Measurements from ENCODE around the gene TUBA1C. TPM values are rescaled to one million over a fixed set of nuclear protein-coding genes. Genes with fewer than 3 reads are reported as not detected.

The TUBA1C gene
- total and polyA plus RNA-seq, 10 of the 15 experiments (the other 5 are each of a cell fraction or from before 2014, with no cell fraction given), result 285 to 1,003 (median 441) TPM

- Histone ChIP-seq H3K27me3 (replicated peaks in 1 of 2; ENCODE audit: control insufficient read depth in 2 of 2, insufficient read depth in 2 of 2, low read length in 1 of 2) (no peaks in the 10 kb centered on the region), H3K4me3 (no peak overlapping the region), H3K9me3 (replicated peaks; ENCODE audit: control insufficient read depth, insufficient read depth, low read length) (no peaks in the 10 kb centered on the region), H3K4me1 (ENCODE audit: control insufficient read depth, insufficient read depth, low read length) (no peaks in the 10 kb centered on the region), H2AFZ (ENCODE audit: control insufficient read depth, low read depth, low read length) (no peak overlapping the region), H4K20me1 (ENCODE audit: control insufficient read depth, insufficient read depth) (no peaks in the 10 kb centered on the region), H3K79me2 (ENCODE audit: control insufficient read depth, insufficient read depth, low read length) (no peaks in the 10 kb centered on the region), H3K9ac (ENCODE audit: control insufficient read depth, insufficient read depth, low read length) (no peak overlapping the region), H3K36me3 (ENCODE audit: control insufficient read depth in 2 of 2, insufficient read depth in 2 of 2, low read length in 1 of 2) (no peaks in the 10 kb centered on the region), H3K4me2 (ENCODE audit: control insufficient read depth, insufficient read depth) (no peak overlapping the region), H3K27ac (ENCODE audit: control insufficient read depth, insufficient read depth) (no peak overlapping the region)
- SMC1A ChIA-PET (ENCODE audit: uncharacterized antibody, unreplicated experiment), result interaction anchor here (1.1 kb wide), 1 partner anchor 21 kb away, joined by 3 read pairs; no protein-coding TSS in a partner anchor
- DNase-seq (ENCODE audit: low read depth, low spot score) (no peak), ATAC-seq (no peak), FAIRE-seq (no peak)
- 18% methylated on average over 4 of the region's 4 CpGs for WGBS (ENCODE audit: insufficient coverage, insufficient replicate concordance, low lambda C conversion rate, missing lambda C conversion rate)
- no peak for TF ChIP-seq ZZZ3 (IDR thresholded peaks at IDR 0.05; ENCODE audit: control insufficient read depth, insufficient read length, low read depth)
- TF ChIP-seq NFYB (IDR thresholded peaks at IDR 0.05; ENCODE audit: insufficient read depth, low read depth, low read length), result no peak
- TF ChIP-seq, protein P1, sequence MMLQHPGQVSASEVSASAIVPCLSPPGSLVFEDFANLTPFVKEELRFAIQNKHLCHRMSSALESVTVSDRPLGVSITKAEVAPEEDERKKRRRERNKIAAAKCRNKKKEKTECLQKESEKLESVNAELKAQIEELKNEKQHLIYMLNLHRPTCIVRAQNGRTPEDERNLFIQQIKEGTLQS (IDR thresholded peaks at IDR 0.05; ENCODE audit: borderline replicate concordance, extremely low read depth, low read depth, low read length), result no peak
- TF ChIP-seq TARDBP (IDR thresholded peaks at IDR 0.05; ENCODE audit: borderline replicate concordance), result no peak
- TF ChIP-seq SUZ12 (IDR thresholded peaks at IDR 0.05; ENCODE audit: unreplicated experiment), result no peak
- TF ChIP-seq RELA (IDR thresholded peaks at IDR 0.05; ENCODE audit: borderline replicate concordance, partially characterized antibody), result no peak
- no peak for TF ChIP-seq FOXM1 (IDR thresholded peaks at IDR 0.05; ENCODE audit: low read depth, low read length)
- TF ChIP-seq ZBED1 (IDR thresholded peaks at IDR 0.05; ENCODE audit: borderline replicate concordance), result no peak
- TF ChIP-seq HDAC2 (IDR thresholded peaks at IDR 0.05), result no peak
- no peak for TF ChIP-seq E2F8 (IDR thresholded peaks at IDR 0.05; ENCODE audit: low read depth, partially characterized antibody)
- no peak for TF ChIP-seq CEBPZ (IDR thresholded peaks at IDR 0.05; ENCODE audit: low read depth, low read length)
- no peak for TF ChIP-seq MTA2 (IDR thresholded peaks at IDR 0.05; ENCODE audit: low read depth)
- TF ChIP-seq RCOR1 (conservative IDR thresholded peaks at IDR 0.05; ENCODE audit: low read depth, low read length), result no peak
- TF ChIP-seq CHD4 (IDR thresholded peaks at IDR 0.05), result no peak
- no peak for TF ChIP-seq LARP7 (IDR thresholded peaks at IDR 0.05)
- POLR2A ChIA-PET, result no interaction called here
- no TSS peak for BruUV-seq (replicated peaks)
- CTCF ChIA-PET, result interaction anchor here (2.4 kb wide), 1 partner anchor 11 kb away, joined by 11 read pairs; no protein-coding TSS in a partner anchor
- intact Hi-C loops (cut with micrococcal nuclease; ENCODE audit: unreplicated experiment) (no loop called here), in situ Hi-C loops (cut with MboI) (no loop called here)
- RAD21 ChIA-PET (ENCODE audit: unreplicated experiment), result no interaction called here
These were observed 43.9 kb upstream of the TUBA1C start for GRCh38 chr12:49220972-49221371.

All from GM12878 (cell line).